ENCODE data around the gene FER.

Gene FER

DNA sequence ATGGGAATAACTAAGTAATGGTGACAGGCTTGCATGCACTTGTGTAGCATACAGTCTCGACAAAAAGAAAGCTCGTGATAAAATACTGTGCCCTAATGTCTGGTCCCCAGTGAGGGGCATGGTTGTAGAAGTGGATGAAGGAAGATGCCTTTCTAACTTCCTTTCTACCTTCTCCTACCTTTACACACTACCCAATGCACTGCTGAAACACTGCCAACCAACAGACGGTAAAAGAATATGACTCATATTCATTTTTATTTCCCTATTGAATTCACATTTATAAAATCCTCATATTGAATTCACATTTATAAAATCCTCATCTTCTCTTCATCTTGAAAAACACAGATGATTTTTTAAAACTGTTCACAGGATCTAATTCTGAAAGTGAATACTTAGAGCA lies 439.1 kb downstream of the FER start:
- DNase-seq (ENCODE audit: low read depth in 1 of 2, low spot score in 1 of 2), result no peak
- in situ Hi-C loops (cut with HindIII; ENCODE audit: low pct_unique_long_range_greater_than_20kb, low sequenced_read_pairs), result no loop called here
- no peak for TF ChIP-seq JUND (IDR thresholded peaks at IDR 0.05; ENCODE audit: low read depth)

DNA sequence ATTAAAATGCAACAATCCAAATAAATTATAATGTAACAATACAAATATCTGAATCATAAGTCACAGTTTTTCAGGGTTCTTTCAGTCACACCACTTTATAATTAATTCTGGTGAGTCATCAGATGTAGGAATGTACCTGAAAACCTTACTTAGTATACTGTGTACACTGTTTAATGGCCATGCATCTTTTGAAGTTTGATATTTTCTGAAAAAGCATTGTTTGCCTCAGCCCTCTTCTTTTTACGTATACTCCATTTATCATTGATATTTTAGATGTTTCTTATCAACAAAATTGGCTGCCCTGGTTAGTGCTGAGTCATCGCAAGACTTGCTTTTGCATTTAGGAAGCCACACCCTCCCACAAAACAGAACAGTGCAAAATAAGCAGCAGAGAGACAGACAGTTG lies 443.5 kb downstream of the FER start:
- in situ Hi-C loops (cut with HindIII; ENCODE audit: low pct_unique_long_range_greater_than_20kb, low sequenced_read_pairs), result no loop called here
- no peak for TF ChIP-seq JUND (IDR thresholded peaks at IDR 0.05; ENCODE audit: low read depth)
- no peak for DNase-seq (ENCODE audit: low read depth in 1 of 2, low spot score in 1 of 2)

DNA sequence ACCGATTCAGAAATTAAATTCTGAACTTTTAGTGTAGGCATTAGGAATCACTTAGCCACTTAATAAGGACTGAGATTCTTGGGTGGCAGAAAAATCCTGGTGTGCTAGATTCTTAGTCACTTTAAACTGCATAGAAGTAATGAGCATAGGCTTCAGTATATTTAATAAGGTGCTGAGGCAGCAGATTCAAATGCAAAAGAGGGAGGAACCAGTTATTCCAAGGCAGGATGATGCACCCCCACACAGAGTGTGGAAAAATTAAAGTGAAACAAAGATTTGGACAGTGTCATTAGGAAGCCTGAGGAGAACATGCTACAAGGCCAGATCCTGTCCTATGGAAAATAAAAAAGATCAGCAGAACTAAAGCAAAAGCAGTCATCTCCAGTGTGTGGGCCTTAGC lies 444.3 kb downstream of the FER start:
- DNase-seq (ENCODE audit: low read depth in 1 of 2, low spot score in 1 of 2), result no peak
- TF ChIP-seq JUND (IDR thresholded peaks at IDR 0.05; ENCODE audit: low read depth), result no peak
- in situ Hi-C loops (cut with HindIII; ENCODE audit: low pct_unique_long_range_greater_than_20kb, low sequenced_read_pairs), result no loop called here

DNA sequence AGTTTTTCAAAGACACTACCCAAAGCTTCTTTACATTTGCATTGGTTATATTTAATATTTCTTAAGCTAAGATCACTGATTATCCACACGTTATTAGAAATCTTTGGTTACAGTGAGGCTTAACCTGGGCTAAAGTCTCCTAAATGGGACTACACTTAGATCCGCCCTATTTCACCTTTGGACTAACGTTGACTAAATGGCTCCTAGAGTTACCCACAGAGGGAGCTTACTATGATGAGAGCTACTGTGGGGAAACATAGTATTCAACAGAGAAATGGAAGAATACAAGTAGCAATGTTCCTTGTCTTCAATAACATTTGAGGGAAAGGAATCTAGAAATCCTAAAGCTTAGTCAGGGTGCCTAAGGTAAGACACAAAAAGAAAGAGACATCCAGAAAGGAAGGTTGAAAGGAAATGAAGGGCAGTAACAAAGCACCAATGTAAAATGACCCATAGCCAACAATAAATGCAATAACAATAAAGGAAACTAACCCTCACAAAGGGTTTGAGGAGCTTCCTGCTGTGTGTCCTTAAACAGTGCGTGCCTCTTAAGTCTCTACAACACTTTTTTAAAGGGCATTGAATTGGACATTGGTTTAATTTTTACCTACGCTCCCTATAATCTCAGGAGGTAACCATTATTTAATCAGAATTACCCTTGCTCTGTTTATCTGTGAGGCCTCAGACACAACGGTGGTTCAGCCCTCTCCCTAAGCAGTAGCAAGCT lies 445.0 kb downstream of the FER start:
- no peak for DNase-seq (ENCODE audit: low read depth in 1 of 2, low spot score in 1 of 2)

DNA sequence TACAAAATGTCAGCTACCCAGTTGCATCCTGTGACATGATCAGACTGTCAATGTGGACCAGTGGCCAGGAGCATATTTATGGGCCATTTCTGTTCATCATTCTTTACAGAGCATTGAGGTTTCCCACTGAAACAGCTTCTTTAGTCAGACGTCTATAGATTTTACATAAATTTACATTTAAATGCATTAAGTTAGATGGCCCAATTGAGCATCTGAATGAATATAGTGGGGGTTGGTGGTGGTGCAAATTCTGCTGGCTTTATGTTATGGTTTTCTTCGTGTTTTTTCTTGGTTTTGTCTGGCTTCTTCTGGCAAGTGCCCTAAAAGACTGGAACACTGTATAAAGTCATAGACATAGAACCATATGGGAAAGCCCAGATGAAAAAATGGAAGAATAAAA lies 448.0 kb downstream of the FER start:
- no peak for DNase-seq (ENCODE audit: low read depth in 1 of 2, low spot score in 1 of 2)
- no peak for TF ChIP-seq JUND (IDR thresholded peaks at IDR 0.05; ENCODE audit: low read depth)
- in situ Hi-C loops (cut with HindIII; ENCODE audit: low pct_unique_long_range_greater_than_20kb, low sequenced_read_pairs), result no loop called here

More for the DNA sequence above, 445.0 kb downstream of the FER start:
- in situ Hi-C loops (cut with HindIII; ENCODE audit: low pct_unique_long_range_greater_than_20kb, low sequenced_read_pairs), result no loop called here
- TF ChIP-seq JUND (IDR thresholded peaks at IDR 0.05; ENCODE audit: low read depth), result no peak

DNA sequence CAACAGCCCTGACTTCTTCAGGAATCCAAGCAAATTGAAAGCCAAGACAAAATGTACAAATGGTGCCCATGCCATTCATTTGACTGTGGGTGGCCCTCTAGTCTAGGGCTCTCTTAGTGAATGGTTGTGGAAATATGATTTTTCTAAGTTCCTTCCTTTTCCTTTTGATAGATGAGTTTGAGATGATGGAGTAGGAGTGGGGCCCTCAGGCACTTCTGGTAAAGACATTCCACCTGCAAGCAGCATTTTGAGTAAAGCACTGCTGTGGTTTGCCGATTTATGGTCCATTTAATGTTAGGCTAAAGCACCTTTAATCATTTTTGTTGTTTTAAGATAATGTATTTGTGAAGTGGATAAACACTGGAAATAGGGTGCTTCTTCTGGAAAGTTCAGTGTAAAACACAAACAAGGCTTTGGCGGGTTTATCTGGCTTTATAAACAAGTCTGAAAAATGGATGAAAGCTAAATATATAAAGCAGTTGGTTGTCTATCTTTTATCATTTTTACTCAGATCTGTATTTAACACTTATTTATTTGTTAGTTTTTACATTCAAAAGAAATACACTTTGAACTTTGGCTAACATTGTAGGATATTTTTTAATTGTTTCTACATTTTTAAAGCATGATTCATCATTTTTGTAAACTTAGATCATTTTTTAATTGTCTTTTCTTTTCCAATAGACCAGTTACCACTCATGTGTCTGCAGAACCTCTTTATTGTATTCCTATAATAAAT lies 448.6 kb downstream of the FER start:
- no peak for DNase-seq (ENCODE audit: low read depth in 1 of 2, low spot score in 1 of 2)
- in situ Hi-C loops (cut with HindIII; ENCODE audit: low pct_unique_long_range_greater_than_20kb, low sequenced_read_pairs), result no loop called here
- no peak for TF ChIP-seq JUND (IDR thresholded peaks at IDR 0.05; ENCODE audit: low read depth)

DNA sequence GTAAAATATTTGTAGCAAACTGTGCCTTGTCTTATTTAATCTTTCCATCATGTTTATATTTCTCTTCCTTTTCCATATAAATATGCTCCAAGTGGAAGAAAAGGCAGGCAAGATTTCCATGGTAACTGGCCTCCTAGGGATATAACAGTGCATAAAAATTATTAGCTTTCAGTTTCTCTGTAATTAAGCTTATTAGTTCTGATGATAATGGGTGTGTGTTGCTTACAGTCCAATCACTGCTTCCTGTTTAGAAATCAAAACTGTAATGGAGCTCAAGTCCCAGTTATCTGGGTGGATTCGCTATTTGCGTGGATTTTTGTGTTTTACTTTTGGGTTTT lies 449.1 kb downstream of the FER start:
- no peak for TF ChIP-seq JUND (IDR thresholded peaks at IDR 0.05; ENCODE audit: low read depth)
- DNase-seq (ENCODE audit: low read depth in 1 of 2, low spot score in 1 of 2), result no peak
- in situ Hi-C loops (cut with HindIII; ENCODE audit: low pct_unique_long_range_greater_than_20kb, low sequenced_read_pairs), result no loop called here

DNA sequence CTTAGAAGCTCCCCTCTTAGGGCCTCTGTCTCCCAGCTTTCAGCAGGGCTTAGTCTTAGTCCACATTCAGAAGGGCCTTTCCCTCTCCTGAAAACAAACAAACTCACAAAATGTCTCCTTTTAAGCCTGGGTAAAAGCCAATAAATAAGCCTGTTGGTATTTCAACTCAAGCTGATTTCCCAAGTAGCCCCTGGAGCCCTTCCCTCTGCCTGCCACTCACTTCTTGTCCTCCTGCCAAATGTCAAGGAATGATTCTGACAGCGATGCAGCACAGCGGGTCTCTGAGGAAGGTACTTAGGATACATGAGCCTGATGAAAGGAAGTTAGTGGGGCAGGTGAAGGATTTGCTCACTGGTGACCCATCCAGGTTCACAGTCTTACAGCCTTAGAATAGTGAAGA lies 451.6 kb downstream of the FER start:
- TF ChIP-seq JUND (IDR thresholded peaks at IDR 0.05; ENCODE audit: low read depth), result no peak
- in situ Hi-C loops (cut with HindIII; ENCODE audit: low pct_unique_long_range_greater_than_20kb, low sequenced_read_pairs), result no loop called here
- DNase-seq (ENCODE audit: low read depth in 1 of 2, low spot score in 1 of 2), result no peak

DNA sequence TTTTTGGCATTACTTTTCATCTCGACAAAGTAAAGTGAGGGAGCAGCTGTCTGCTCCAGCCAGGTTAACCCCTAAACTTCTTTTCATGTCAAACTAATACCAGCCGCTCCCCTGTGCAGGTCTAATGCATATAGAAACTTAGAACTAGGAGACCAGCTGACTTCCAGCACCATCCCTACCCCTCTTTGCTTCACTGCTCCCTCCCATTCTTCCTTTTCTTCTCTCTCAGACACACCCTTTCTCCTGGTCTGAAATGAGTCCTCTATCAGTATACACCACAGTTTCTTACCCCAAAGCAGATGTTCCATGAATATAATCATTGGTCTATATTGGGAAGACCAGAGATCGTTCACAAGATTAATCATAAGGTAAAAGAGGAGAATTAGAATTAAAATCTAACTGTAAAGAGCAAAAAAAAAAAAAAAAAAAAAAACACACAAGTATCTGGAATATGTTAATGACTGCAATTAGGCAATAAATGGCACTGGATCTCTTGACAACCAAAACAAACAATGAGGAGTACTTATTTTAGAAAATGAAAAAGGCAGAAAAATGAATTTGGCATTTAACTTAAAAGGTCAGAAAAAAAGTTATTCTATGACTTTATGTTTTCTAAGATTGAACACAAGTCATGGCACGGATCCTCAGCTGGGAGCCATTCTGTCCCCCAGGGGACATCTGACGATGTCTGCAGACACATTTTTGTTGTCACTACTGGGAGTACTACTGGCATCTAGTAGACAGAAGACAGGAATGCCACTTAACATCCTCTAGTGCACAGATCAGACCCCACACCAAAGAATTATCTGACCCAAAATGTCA lies 452.3 kb downstream of the FER start:
- TF ChIP-seq JUND (IDR thresholded peaks at IDR 0.05; ENCODE audit: low read depth), result no peak
- in situ Hi-C loops (cut with HindIII; ENCODE audit: low pct_unique_long_range_greater_than_20kb, low sequenced_read_pairs), result no loop called here
- DNase-seq (ENCODE audit: low read depth in 1 of 2, low spot score in 1 of 2), result no peak

DNA sequence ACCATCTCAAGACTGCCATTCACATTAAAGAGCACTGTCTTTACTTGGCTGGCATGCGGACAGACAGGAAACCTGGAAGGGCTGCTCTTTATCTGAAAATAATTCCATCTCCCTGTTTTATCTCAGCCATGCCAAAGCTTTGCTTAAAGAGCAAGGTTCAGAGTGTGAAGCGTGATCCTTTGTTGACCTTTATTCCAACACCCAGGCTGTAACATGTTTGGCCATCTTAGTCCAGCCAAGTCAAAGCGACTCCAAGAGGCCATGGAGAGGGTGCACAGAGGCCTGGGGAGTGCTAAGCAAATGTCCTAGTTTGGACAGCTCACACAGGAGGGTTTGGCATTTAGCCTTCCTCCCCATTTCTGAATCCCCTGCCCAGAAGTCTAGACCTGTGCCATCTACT lies 467.3 kb downstream of the FER start:
- in situ Hi-C loops (cut with HindIII; ENCODE audit: low pct_unique_long_range_greater_than_20kb, low sequenced_read_pairs), result no loop called here
- DNase-seq (ENCODE audit: low read depth in 1 of 2, low spot score in 1 of 2), result no peak
- no peak for TF ChIP-seq JUND (IDR thresholded peaks at IDR 0.05; ENCODE audit: low read depth)

DNA sequence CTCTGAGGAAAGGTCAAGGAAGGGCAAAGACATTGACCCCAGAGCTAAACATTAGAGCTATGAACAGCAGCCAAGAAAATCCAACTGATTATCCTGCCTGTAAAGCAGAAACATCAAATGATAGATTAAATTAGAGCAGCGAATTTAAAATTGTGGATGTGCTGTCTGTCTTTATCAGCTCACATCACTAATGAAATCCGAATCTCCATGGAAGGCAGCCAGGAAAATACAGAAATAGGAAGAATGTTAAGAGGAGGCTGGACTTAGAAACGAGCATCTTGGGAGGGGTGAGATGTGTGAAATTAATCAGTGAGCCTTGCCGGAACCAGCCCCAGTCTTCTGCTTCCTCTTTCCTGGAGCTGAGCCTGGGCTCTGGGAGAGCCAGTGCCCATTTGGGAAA lies 471.1 kb downstream of the FER start:
- in situ Hi-C loops (cut with HindIII; ENCODE audit: low pct_unique_long_range_greater_than_20kb, low sequenced_read_pairs), result no loop called here
- no peak for TF ChIP-seq JUND (IDR thresholded peaks at IDR 0.05; ENCODE audit: low read depth)
- DNase-seq (ENCODE audit: low read depth in 1 of 2, low spot score in 1 of 2), result no peak

DNA sequence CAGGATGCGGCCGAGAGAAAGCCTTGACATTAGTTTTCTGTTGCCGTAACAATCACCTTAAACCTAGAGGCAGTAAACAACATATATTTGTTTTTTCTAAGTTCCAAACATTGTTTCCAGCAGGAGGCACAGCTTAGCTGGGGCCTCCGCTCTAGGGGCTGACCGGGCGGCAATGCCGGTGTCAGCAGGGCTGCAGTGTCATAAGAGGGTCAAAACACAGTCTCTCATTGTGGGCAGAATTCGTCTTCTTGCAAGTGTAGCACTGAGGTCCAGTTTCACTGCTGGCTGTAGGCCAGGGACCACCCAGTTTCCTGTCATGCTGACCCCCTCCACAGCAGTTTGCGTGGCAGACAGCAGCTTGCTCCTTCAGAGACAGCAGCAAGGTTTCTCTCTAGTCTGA lies 475.8 kb downstream of the FER start:
- DNase-seq (ENCODE audit: low read depth in 1 of 2, low spot score in 1 of 2), result no peak
- no peak for TF ChIP-seq JUND (IDR thresholded peaks at IDR 0.05; ENCODE audit: low read depth)
- in situ Hi-C loops (cut with HindIII; ENCODE audit: low pct_unique_long_range_greater_than_20kb, low sequenced_read_pairs), result no loop called here

DNA sequence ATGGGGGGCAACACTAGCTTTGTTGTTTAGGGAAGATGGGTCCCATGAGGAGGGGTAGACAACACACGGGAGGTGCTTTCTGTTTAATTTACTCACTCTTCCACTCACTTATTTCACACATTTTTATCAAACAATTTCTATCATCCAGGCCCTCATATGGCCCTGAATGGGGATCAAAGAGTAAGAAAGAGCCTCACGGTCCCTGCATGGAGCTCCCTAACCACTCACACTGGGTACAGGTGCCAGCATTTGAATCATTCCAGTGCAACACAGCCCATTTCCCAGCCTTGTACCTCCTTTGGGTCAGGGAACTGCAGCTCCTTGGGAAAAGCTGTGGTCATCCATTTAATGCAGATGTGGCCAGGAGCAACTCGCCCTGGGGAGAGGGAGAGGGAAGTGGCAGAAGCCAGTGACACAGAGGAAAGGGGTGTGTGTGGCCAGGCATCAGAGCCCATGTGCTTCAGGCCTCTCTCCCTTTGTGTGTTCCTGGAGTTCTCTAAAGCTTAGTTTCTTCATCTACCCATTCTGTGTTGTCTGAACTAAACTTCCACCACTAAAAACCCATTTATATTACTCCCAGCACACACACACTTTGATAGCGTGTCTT lies 476.7 kb downstream of the FER start:
- in situ Hi-C loops (cut with HindIII; ENCODE audit: low pct_unique_long_range_greater_than_20kb, low sequenced_read_pairs), result no loop called here
- no peak for DNase-seq (ENCODE audit: low read depth in 1 of 2, low spot score in 1 of 2)
- no peak for TF ChIP-seq JUND (IDR thresholded peaks at IDR 0.05; ENCODE audit: low read depth)
